GM18508 (cell line): Measurements from ENCODE around the gene FAR2.
"Not testable (repeated sequence)": the region's sequence is repeated elsewhere in the genome, so short reads cannot be mapped to it uniquely, and the experiment has no call there.

Source experiments
- ATAC-seq: cut with Tn5 transposase; IDR thresholded peaks from one replicate; pipeline ENCODE4 v1.9.1; 2021; ENCODE audit warnings: moderate number of reproducible peaks; ENCODE audit not compliant: insufficient read depth, unreplicated experiment

The FAR2 gene

DNA sequence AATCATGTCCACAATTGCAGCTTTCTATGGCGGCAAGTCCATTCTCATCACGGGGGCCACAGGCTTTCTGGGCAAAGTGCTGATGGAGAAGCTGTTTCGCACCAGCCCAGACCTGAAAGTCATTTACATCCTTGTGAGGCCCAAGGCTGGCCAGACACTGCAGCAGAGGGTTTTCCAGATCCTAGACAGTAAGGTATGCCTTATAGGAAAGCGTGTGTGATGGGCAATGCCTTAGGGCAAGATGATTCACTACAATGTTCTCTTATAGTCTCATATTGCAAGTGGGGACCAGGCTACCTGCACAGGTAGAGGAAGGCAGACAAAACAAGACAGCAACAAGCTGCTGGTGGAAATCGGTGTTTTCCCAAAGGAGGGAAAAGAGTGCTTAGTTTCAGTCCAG is 121.4 kb downstream of the FAR2 start:
- ATAC-seq: no peak

GRCh38 chr12:29273178-29273843 is 124.2 kb downstream of the FAR2 start:
- no peak for ATAC-seq

DNA sequence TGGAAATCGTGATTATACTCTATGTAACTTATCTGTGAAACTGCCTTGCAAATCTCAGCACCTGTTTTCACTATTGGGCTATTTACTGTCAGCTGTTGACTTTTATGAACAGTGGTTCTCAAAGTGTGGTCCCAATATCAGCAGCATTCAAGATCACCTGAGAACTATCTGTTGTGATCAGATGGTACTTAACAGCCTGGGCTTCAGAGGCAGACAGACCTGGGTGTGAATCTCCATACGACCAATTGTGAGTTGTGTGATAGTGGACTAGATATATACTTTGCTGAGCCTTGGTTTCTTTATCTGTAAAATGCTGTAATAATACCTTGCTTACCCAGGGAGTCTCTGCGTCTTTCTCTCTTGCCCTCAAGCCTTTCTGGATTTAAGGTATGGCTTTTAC is 126.8 kb downstream of the FAR2 start:
- ATAC-seq: no peak

DNA sequence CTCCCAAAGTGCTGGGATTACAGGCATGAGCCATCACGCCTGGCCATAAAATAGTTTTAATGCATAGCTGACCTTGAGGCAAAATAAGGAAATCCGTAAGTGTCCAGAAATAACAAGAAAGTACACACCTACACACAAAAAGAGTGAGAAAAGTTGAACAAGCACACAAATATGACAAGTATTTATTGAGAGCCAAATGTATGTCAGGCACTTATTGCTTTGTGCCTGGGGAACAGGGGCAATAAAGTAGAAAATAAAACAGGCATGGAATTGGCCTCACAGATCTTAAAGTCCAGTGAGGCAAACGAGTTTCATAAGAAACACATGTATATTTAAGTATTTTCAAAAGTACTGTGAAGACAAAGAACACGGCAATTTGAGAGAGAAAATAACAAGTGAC is 128.2 kb downstream of the FAR2 start:
- ATAC-seq: no peak

DNA sequence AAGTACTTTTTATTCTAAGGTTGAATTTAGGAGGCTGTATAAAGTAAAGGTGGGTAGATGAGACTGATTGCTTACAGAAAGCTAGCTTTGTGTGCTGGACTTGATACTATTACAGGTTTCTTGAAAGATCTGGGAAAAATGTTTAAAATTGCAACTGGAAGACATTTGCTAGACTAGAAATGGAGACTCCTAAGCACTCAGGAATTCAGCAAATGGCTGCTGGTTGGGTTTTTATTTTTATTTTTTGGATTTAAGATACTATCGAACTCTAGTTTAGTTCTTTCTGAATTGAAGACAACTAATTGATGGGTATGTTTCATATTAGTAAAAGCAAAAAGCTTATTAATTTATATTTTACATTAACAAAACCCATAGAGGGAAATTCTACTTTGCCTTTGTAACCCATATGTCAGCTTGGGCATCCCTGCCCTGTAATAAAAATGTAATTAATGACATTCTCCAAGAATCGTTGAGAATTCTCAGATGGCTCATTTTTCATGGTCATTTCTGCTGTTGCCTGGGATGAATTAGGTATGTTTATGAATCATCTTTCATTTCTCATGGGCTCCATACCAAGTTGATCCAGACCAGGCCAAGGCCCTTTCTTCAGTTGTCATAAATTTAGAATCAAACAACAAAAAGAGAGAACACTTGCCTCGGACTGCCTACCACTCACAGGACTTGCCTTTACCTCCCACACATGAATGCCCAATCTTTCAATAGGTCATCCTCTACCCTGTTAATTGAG is 129.8 kb downstream of the FAR2 start:
- no peak for ATAC-seq

DNA sequence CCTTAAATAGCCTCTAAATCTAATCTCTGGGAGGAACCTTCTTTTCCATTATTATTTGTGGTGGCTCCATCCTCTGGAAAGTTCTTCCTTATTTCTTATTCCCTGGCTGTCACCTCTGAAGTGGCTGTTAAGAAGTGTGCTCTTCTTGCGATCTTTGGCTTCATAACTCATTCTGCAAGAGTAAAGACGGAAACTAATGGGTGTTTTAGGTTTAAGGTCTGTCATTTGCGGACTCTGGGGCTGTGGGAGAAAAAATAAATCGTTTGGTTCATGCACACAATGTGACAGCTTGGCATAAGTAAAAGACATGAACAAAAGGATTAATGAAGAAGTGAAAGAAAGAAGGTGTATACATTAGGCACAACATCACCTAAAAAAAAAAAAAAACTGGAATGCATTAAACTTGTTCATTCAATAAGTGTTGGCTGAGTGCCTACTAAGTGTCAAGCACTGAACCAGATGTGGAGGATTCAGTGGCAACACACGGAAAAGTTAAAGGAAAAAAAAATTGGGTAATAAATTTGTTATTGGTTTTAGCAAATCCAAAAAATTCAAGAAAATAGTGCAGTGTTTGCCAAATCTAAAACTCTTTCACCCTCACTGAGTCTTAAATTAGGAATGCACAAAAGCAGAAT is 132.4 kb downstream of the FAR2 start:
- no peak for ATAC-seq

DNA sequence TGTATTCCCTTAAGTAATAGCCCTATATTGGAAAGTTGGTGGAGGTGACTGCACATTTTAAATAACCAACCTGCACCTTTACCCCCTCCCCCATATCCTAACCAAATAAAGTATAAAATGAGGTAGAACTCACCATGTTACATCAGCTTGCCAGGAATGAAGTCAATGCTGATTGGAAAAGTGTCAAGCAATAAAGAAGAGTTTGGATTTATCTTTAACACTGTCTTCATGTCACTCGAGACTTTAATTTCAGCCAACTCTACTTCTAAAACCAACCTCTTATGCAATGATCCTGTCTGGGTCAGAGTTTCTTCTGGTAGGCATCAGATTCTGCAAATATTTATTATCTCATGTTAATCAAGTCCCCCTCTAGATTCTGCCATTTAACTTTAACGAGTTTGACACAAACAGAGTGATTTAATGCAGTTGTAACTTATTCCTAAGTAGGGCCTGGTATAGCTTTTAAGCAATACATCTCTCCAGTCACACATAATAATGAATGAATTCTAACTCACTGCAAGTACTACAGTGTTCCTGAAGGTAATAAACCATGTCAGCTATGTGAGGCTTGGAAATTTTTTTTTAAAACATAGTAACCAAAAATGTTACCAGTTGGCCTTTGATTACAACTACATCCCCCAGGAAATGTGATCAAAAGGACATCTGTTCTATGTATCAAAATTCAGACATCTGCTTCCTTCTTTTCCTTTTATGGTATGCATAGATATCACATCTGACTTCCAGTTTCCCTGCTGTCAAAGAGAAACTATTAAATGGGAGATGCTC is 133.1 kb downstream of the FAR2 start:
- ATAC-seq: no peak

- ATAC-seq: no peak
Measured at GRCh38 chr12:29283969-29284700, 135.1 kb downstream of the FAR2 start.

- ATAC-seq: no peak
Measured at GRCh38 chr12:29286081-29286790, 137.2 kb downstream of the FAR2 start.

GRCh38 chr12:29287622-29288021 is 138.5 kb downstream of the FAR2 start:
- no peak for ATAC-seq

DNA sequence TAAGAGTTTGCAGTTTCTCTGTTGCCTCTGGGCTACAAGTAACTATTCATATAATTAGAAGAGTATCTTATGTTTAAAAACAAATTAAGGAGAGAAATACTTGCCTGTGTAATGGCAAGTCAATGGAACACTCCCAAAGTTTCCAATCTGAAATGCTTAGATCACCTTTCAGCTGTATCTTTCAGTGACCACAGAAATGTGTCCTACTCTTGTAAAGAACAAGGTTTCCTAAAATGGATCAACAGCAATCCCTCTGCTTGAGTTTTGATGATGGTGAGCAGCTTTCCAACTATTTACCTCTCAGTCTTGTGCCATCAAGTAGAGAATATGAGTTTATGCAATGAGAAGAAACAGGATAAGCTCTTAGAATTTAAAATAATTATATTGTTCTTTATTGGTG is 139.0 kb downstream of the FAR2 start:
- no peak for ATAC-seq

DNA sequence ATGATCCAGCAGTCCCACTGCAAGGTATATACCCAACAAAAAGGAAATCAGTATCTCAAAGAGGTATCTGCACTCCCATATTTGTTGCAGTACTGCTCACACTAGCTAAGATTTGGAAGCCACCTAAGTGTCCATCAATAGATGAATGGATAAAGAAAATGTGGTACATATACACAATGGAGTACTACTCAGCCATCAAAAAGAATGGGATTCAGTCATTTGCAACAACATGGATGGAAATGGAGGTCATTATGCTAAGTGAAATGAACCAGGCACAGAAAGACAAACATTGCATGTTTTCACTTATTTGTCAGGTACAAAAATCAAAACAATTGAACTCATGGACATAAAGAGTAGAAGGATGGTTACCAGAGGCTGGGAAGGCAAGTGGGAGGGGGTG is 141.4 kb downstream of the FAR2 start:
- not testable (repeated sequence) for ATAC-seq

GRCh38 chr12:29291226-29291625 is 142.1 kb downstream of the FAR2 start:
- ATAC-seq: no peak

DNA sequence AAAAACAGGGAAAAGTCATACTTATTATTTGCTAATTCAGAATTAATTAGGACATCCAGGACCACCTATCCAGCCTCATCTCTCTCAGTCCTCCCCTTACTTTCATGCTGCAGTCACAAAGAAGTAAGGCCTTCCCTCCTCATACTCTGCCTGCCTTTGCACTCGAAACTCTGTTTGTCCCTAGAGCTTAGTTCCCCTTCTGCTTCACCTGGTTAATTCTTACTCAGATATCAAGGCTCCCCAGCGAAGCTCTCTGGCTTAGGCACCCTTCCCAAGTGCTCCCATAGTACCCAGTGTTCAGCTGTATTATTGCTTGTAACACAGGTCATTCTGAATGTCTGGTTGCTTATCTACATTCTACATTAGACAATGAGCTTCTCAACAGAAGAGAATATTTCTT is 150.6 kb downstream of the FAR2 start:
- no peak for ATAC-seq

DNA sequence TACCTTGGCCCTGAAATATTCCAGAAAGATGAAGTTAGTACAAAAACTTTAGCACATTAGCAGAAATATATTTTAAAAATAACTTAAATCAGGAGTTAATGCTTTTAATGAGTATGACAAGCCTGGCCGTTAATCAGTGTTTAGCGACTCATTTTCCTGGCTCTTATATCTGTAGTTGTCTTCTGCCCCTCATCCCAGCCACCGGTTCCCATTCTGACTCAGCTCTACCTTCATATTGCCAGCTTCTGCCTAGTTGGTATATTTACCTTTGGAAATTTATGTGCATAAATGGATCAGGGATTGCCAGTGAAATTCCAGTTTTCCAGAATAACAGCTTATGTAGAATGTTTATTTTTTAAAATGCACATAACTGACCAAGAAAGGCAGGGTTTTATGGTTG is 152.0 kb downstream of the FAR2 start:
- ATAC-seq: no peak

GRCh38 chr12:29304388-29304787 is 155.3 kb downstream of the FAR2 start:
- no peak for ATAC-seq

DNA sequence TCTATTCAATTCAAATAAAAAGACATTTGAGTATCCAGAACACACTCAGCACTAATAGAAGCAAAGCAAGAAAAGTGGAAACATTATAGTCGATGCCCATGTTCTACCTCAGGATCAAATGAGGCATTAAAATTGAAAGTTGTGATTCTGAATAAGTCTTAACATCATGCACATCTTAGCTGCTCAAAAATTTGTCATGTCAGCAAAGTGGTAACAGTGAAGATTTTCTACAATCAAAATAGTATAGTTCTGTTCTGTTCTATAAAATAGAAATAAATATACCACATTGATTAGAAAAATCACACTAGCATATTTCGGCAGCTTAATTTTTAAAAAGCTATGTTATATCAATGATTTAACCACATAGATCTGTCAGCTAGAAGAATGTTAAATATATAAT is 157.2 kb downstream of the FAR2 start:
- ATAC-seq: no peak

GRCh38 chr12:29306682-29307081 is 157.6 kb downstream of the FAR2 start:
- ATAC-seq: no peak

DNA sequence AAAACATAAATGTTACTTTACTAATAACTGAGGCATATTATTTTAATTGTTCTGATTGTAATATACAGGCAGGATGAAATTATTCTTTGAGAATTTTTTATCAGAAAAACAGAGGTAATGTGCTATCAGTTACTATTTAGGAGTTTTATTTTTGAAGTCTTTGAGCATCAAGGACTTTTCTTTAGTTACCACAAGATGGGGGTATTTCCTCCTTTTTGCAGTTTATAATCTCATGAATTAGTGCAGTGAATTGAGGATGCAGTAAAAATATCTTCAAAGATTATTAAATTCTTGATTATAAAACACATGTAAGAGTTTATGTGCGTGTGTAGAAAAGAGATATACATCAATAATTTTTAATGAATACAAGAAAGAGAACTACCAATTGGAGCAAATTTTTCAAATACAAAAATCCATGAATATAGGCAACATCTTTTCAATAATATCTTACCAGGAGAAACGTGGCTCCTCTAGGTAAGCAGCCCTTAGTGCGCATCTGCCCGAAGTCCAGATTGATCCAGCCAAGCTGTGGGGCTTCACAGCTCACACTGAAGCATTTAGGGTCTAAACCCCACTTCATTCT is 160.3 kb downstream of the FAR2 start:
- no peak for ATAC-seq
